ENCODE data around the gene DHFR.

The DHFR gene

GRCh38 chr5:80622756-80623155 is 32.0 kb downstream of the DHFR start:
- Histone ChIP-seq H3K4me3 (ENCODE audit: low read depth, low read length) (no peak overlapping the region), H3K27me3 (ENCODE audit: insufficient read depth, low read depth, severe bottlenecking) (no peaks in the 10 kb centered on the region), H3K27ac (no peak overlapping the region), H3K9me3 (ENCODE audit: severe bottlenecking) (no peaks in the 10 kb centered on the region), H3K36me3 (peaks cover 2% of the 10 kb centered on the region; the same call in 1 of the 2 replicates)
- no peak for DNase-seq
- TF ChIP-seq, protein P1, sequence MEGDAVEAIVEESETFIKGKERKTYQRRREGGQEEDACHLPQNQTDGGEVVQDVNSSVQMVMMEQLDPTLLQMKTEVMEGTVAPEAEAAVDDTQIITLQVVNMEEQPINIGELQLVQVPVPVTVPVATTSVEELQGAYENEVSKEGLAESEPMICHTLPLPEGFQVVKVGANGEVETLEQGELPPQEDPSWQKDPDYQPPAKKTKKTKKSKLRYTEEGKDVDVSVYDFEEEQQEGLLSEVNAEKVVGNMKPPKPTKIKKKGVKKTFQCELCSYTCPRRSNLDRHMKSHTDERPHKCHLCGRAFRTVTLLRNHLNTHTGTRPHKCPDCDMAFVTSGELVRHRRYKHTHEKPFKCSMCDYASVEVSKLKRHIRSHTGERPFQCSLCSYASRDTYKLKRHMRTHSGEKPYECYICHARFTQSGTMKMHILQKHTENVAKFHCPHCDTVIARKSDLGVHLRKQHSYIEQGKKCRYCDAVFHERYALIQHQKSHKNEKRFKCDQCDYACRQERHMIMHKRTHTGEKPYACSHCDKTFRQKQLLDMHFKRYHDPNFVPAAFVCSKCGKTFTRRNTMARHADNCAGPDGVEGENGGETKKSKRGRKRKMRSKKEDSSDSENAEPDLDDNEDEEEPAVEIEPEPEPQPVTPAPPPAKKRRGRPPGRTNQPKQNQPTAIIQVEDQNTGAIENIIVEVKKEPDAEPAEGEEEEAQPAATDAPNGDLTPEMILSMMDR (IDR thresholded peaks at IDR 0.05; ENCODE audit: low read depth, low read length) = no peak

- no peak overlapping the region for H3K4me3 ChIP-seq (ENCODE audit: low read depth, low read length)
- H3K9me3 ChIP-seq (ENCODE audit: severe bottlenecking) = no peaks in the 10 kb centered on the region
- TF ChIP-seq, protein P1 (IDR thresholded peaks at IDR 0.05; ENCODE audit: low read depth, low read length) = no peak
- no peaks in the 10 kb centered on the region for H3K27me3 ChIP-seq (ENCODE audit: insufficient read depth, low read depth, severe bottlenecking)
- no peaks in the 10 kb centered on the region for H3K36me3 ChIP-seq
- DNase-seq = no peak
- no peak overlapping the region for H3K27ac ChIP-seq
Measured at GRCh38 chr5:80620211-80620610, 34.6 kb downstream of the DHFR start.

DNA sequence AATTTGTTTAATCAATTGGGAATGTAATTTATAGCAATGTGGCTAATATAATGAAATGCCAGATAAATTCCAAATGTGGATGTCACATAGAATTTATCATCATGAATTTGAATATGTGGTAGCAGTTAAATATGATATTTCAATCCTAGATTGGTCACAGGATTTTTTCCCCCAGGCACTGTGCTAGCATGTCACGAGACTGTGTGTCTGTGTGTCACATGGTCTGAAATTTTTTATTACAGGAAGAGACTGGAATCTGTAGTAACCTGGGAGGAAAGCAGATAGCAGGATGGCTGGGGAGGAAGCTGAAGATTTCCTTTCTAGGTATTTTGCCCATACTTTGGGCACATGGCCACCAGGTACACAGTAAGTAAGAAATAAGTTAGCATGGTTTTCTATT is 35.7 kb downstream of the DHFR start:
- DNase-seq = no peak
- Histone ChIP-seq H3K27ac (no peak overlapping the region), H3K4me3 (ENCODE audit: low read depth, low read length) (no peak overlapping the region), H3K36me3 (no peaks in the 10 kb centered on the region), H3K27me3 (ENCODE audit: insufficient read depth, low read depth, severe bottlenecking) (no peaks in the 10 kb centered on the region), H3K9me3 (ENCODE audit: severe bottlenecking) (no peaks in the 10 kb centered on the region)
- TF ChIP-seq, protein P1 (IDR thresholded peaks at IDR 0.05; ENCODE audit: low read depth, low read length) = no peak

DNA sequence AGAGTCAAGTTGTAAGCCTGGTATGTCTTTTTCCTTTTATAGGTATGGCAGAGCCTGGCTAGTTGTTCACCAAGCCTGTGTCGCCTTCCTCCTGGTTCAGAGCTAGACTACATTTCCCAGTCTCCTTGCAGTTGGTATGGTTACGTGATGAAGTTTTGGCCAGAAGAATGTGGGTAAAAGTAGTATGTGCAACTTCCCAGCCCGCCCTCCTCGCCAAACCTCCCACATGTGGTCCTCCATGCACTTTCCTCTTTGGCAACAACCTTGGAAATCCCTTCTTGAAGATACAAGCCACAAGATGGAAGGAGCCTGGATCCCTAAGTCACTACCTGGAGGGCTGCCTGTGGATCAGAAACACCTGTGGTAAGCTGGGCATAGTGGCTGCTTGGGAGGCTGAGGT is 36.3 kb downstream of the DHFR start:
- H3K36me3 ChIP-seq = no peaks in the 10 kb centered on the region
- no peak for DNase-seq
- no peak overlapping the region for H3K27ac ChIP-seq
- no peaks in the 10 kb centered on the region for H3K9me3 ChIP-seq (ENCODE audit: severe bottlenecking)
- no peaks in the 10 kb centered on the region for H3K27me3 ChIP-seq (ENCODE audit: insufficient read depth, low read depth, severe bottlenecking)
- TF ChIP-seq, protein P1 (IDR thresholded peaks at IDR 0.05; ENCODE audit: low read depth, low read length) = no peak
- no peak overlapping the region for H3K4me3 ChIP-seq (ENCODE audit: low read depth, low read length)

DNA sequence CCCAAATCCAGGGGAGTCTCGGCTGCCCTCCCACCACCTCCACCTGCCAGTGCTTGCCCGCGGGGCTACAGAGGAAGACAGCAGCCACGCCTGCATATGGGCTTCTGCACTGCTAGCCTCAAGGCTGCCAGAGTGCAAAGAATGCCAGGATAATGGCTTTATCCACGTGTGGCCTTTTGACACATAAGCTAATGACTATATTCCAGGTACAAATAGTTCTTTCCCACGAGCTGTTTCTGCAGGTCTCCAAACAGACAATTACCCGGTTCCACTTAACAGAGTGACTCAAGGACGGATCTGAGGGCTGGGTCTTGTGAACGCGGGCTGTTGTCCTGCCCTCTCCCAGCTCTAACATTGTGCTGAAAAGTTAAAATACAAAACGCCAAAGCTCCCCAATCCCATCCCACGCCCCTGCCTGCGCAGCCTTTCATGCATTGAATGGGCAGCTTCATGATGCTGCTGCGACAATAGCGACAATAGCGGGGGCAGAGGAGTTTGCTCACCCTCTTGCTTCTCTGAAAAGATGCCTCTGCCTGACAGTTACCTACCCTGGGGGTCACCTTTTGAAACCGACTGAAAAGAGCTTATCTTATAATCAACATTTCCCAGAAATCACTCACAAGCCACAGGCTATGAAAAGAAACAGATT is 39.4 kb downstream of the DHFR start:
- H3K27ac ChIP-seq = no peak overlapping the region
- no peaks in the 10 kb centered on the region for H3K9me3 ChIP-seq (ENCODE audit: severe bottlenecking)
- no peak for DNase-seq
- H3K27me3 ChIP-seq (ENCODE audit: insufficient read depth, low read depth, severe bottlenecking) = no peaks in the 10 kb centered on the region
- no peaks in the 10 kb centered on the region for H3K36me3 ChIP-seq
- H3K4me3 ChIP-seq (ENCODE audit: low read depth, low read length) = no peak overlapping the region
- TF ChIP-seq, protein P1 (IDR thresholded peaks at IDR 0.05; ENCODE audit: low read depth, low read length) = no peak

GRCh38 chr5:80609692-80610091 is 45.1 kb downstream of the DHFR start:
- TF ChIP-seq, protein P1 (IDR thresholded peaks at IDR 0.05; ENCODE audit: low read depth, low read length) = no peak
- H3K4me3 ChIP-seq (ENCODE audit: low read depth, low read length) = no peak overlapping the region
- H3K27ac ChIP-seq = no peak overlapping the region
- H3K9me3 ChIP-seq (ENCODE audit: severe bottlenecking) = no peaks in the 10 kb centered on the region
- H3K36me3 ChIP-seq = no peaks in the 10 kb centered on the region
- H3K27me3 ChIP-seq (ENCODE audit: insufficient read depth, low read depth, severe bottlenecking) = no peaks in the 10 kb centered on the region
- no peak for DNase-seq
